HG03097 (cell line): ENCODE measurements around the gene MBD5.

Source experiments
- ATAC-seq: cut with Tn5 transposase; IDR thresholded peaks from one replicate; pipeline ENCODE4 v1.9.1; 2021; ENCODE audit not compliant: unreplicated experiment, low FRiP score

The MBD5 gene

GRCh38 chr2:148282201-148282600, 261.3 kb downstream of the MBD5 start:
- no peak for ATAC-seq

- ATAC-seq, result no peak
Observed at GRCh38 chr2:148292431-148292830, 271.5 kb downstream of the MBD5 start.

- ATAC-seq, result no peak
Observed at GRCh38 chr2:148298196-148298595, 277.3 kb downstream of the MBD5 start.

- no peak for ATAC-seq
Observed at GRCh38 chr2:148299616-148300015, 278.7 kb downstream of the MBD5 start.

DNA sequence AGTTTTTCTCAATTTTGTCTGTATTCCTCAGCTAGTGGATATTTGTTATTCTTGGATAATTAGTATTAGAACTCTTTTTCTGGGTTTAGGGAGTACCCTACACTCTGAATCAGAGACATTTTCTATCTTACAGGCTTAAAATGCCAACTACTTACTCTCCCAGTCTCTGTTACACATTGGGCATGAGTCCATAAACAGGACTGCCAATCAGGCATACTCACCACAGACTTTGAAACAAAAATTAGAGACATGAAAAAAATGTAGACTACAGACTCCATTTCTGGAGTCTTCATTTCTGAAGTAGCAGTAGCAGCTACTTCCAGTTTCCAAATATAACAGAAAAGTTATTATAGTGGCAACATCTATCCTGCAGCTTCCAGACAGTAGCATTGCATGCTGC, 279.7 kb downstream of the MBD5 start:
- ATAC-seq, result no peak

GRCh38 chr2:148301362-148301761, 280.5 kb downstream of the MBD5 start:
- ATAC-seq, result no peak

- ATAC-seq, result no peak
Observed at GRCh38 chr2:148302526-148302925, 281.6 kb downstream of the MBD5 start.

GRCh38 chr2:148303161-148303560, 282.3 kb downstream of the MBD5 start:
- no peak for ATAC-seq

- no peak for ATAC-seq
Observed at GRCh38 chr2:148305476-148305875, 284.6 kb downstream of the MBD5 start.

GRCh38 chr2:148306027-148306426, 285.1 kb downstream of the MBD5 start:
- no peak for ATAC-seq

DNA sequence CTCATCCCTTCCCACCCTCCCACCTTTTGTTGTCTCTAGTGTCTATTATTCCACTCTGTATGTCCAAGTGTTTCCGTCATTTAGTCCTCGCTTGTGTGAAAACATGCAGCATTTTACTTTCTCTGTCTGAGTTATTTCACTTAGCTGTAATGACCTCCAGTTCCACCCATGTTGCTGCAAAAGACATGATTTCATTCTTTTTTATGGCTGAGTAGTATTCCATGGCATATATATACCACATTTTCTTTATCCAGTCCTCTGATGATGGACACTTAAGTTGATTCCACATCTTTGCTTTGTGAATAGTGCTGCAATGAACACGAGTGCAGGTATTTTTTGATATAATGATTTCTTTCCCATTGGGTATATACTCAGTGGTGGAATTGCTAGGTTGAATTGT, 296.7 kb downstream of the MBD5 start:
- no peak for ATAC-seq

GRCh38 chr2:148338541-148338940, 317.6 kb downstream of the MBD5 start:
- ATAC-seq, result no peak

DNA sequence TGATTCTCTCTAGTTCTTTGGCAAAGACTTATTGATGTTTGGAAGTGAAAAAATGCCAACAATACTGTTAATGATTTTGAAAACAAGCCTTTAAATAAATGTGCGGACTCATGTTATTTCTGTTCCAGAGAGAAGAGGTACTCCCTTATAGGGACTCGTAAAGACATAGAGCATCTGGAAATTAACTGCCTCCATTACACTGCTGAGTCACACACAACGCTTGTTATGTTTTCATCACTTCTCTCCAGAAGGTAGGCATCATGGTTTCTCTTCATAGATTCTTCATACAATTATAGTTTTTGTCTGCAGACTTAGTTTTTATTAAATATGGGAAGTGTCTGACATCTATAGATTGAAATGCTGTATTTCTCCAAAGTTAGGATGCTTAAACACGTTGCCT, 321.2 kb downstream of the MBD5 start:
- no peak for ATAC-seq

DNA sequence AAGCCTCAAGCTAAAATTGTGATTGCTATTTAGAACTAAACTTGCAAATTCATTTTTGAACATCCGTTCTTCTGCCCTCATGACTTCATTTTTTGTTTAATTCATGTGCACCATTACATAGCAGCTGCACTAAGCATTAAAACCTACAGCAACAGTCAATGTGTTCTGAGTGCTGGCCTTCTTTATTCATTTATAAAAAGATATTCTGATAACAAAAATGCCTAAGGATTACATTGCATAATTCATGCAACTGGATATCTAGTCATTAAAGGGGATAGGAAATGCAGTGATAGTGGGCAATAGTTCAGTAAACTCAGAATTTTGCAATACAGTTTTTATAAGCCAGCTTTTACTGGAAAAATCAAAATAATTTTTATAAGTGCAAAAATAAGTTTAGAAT, 329.3 kb downstream of the MBD5 start:
- no peak for ATAC-seq

DNA sequence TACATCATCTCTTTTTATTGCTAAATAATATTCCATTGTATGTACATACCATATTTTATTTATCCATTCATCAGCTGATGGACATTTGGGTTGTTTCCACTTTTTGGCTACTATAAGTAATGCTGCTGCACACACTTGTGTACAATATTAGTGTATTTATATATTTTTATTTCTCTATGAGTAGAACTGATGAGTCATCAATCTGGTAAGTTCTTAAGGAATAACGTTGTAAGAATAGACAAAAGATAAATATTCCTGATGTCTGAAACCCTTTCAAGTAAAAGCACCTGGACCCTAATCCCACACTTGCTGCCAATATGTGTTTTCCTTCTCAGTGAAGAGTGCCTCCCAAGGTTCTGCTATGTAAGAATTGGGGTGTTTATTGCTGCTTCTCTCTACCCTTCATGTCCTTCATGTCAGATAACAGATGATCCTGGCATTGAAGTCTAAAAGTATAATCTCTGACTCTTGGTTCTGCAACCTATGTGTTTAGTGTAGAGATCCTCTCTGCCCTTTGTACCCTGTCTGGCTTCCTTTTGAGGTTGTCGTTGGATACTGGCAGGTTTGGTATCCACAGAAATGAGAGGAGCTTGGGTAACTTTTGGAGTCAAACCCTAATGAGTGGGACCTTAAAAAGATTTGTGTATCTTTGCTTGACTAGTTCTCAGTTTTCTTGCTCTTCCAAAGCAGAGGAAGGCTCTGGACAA, 330.7 kb downstream of the MBD5 start:
- ATAC-seq, result no peak

GRCh38 chr2:148358375-148358774, 337.5 kb downstream of the MBD5 start:
- ATAC-seq, result no peak

- no peak for ATAC-seq
Observed at GRCh38 chr2:148360662-148361061, 339.8 kb downstream of the MBD5 start.

GRCh38 chr2:148362144-148362796, 341.4 kb downstream of the MBD5 start:
- no peak for ATAC-seq

DNA sequence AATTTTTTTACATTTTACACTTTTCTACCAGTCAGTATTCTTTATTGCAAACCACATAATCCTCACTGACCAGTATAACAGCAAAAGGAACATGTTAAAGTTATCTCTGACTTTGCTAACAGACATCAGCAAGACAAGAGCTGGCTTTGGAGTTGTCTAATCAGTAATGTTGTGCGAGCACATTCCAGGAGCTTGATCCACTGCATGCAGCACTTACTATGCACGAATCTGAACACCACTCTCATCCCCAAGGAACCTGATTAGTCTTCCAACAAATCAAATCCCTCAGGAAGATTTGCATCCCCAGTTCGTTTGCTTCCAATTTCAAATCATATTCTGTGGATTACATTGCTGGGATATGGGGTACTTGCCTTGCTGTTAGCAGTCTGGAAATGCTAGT, 354.3 kb downstream of the MBD5 start:
- ATAC-seq, result no peak

GRCh38 chr2:148391324-148391723, 370.4 kb downstream of the MBD5 start:
- no peak for ATAC-seq

DNA sequence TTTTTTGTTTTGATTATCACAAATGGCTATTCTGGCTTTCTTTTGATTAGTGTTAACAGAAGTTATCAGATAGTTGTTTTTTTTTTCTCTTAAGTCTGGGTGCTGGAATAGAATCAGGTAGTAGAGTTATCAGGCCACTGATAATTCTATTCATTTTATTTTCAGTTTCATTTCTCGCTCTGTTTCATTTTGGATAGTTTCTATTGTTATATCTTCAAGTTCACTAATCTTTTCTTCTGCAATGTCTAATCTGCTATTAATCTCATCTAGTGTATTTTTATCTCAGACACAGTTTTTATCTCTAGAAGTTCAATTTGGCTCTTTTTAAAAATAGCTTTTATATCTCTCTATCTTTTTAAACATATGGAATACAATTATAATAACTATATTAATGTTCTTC, 381.9 kb downstream of the MBD5 start:
- ATAC-seq, result no peak

DNA sequence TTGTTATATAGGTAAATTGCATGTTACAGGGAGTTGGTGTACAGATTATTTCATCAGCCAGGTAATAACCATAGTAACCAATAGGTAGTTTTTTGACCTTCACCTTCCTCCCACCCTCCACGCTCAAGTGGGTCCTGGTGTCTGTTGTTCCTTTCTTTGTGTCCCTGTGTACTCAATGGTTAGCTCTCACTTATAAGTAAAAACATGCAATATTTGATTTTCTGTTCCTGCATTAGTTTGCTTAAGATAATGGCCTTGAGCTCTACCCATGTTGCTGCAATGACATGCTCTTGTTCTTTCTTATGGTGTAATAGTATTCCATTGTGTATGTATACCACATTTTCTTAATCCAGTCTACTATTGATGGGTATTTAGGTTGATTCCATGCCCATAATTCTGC, 390.0 kb downstream of the MBD5 start:
- no peak for ATAC-seq
